Measurements from ENCODE around the gene PCYT2. TPM values are rescaled to one million over a fixed set of nuclear protein-coding genes. Genes with fewer than 3 reads are reported as not detected.
"Not testable (repeated sequence)": the region's sequence is repeated elsewhere in the genome, so short reads cannot be mapped to it uniquely, and the experiment has no call there.

PCYT2 gene
- total RNA-seq, 1 donor from 2014 or later: 29.5 TPM

DNA sequence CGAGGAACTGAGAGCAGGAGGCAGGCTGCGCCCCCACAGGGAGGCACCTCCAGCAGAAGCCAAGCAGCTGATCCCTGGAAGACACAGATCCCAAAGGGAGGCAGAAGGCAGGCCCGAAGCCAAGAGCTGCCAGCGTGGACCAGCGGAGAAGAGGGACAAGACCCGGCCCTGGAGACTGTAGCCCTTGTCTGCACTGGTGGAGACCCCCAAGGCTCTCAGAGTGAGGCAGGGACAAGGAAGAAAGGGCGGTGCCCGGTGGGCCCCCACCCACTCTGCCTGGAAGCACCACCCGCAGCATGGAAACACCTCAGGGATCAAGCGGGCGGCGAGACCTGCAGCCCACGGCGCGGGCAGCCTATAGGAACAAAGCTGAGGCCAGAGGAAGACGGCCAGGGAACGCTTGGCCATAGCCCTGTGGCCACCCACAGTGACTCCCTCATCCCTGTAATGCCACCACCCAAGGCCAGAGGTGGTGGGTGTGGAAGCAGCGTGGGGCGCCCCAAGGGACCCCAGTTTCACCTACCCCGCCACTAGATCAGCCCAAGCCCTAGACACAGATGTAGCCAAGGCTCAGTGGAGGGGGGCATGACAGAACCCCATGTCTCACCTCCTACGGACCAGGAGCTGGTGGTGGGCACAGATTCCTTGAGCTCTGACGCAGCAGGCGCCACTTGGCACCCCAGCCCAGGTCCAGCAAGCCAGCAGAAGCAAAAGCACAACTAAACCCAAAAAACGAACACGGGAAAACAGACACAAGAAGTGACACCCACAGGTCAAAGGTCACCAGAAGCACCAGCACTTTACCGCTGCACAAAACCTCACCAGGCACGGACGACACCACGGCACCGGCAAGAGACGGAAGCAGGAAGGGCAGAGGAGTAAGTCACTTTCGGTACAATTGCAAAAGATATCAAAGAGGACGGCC lies 9.7 kb upstream of the PCYT2 start:
- no peak for ATAC-seq (ENCODE audit: poor library complexity)
- no peak for DNase-seq
- intact Hi-C loops (cut with DNase I): no loop called here

DNA sequence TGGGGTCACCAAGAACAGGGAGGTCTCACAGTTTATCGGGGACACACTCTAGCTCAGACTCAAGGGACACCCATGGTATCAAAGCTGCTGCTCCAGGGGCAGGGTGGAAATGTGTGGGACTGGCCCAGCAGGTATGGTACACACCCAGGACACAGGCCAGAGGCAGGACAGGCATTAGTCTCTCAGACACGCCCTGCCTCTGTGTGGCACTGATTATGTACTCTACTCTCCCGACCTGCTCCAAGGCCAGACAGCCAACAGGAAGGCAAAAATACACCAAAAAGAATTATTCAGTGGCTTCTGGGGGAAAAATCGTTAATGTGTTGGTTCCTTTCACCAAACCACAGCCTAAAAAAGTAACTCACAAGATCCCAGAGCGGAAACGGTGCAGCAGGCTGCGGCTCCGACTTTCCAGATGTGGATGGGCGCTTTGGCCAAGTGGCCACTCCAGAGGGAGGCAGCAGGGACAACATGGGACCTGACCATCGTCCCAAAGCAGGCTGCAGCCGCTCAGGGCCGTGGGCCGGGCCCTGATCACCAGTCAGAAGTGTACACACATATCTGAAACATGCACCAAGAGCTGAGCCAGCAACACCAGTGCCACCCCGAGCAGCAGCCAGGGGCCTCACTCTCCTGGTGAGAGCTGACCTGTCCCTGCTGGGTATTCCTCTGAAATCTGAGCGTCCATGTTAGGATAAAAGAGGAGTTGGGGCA lies 7.8 kb upstream of the PCYT2 start:
- DNase-seq (no peak), ATAC-seq (ENCODE audit: poor library complexity) (no peak)
- intact Hi-C loops (cut with DNase I): no loop called here

DNA sequence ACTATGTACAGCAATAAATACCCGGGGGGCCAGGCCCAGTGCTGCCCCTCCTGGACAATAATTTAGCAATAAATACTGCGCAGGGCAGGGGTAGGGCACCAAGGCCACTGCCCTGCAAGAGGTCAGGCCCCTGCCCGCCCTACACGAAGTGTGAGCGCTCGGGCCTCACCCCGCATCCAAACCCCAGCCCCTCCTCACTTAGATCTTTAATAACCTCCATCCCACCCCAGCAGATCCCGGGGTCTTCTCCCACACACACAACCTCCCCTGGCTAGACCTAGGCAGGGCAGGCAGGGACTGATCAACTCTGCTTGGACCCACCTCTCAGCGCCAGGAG lies 7.1 kb upstream of the PCYT2 start:
- DNase-seq; intact Hi-C loops (cut with DNase I): not testable (repeated sequence)
- ATAC-seq (ENCODE audit: poor library complexity): peak; percentile 9

DNA sequence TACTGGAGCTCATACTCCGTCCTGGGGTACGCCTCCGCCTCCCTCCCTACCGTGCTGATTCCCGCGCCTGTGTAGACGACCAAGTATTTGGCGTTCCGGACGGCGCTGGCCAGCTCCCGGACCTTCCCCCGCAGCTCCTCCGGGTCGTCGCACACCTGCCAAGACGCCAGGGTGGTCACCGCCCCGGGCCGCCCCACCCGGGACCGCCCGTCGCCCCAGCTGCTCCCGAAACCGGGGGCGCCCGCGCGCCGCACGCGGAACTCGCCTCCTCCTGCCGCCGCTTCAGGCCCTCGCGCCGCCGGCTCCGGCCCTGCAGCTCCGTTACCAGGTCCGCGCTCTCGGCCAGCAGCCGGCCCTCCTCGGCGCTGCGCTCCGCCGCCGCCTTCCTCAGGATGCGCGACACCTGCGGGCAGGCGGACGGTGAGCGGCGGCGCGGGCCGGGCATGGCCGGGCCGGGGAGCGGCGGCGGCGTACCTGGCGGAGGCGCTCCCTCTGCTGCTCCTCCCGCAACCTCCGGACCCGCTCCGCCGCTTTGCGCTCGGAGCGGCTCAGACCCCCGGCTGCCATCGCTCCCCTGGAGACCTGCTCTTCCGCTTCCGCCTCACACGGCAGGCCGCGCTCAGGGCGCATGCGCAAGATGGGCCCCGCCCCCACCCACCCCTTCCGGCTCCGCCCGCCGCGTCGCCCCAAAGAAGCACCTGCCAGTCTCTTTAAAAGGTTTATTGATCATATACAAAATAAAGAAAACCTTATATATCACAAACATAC lies 6.5 kb upstream of the PCYT2 start, which contains the start of gene SIRT7:
TSS of gene SIRT7 (minus strand) at position 612 of the 768 bp plus-strand sequence. CDS start at position 567, 45 bp downstream.
- DNase-seq (peak; percentile 86), ATAC-seq (ENCODE audit: poor library complexity) (peak; percentile 87)
- intact Hi-C loops (cut with DNase I): no loop called here

DNA sequence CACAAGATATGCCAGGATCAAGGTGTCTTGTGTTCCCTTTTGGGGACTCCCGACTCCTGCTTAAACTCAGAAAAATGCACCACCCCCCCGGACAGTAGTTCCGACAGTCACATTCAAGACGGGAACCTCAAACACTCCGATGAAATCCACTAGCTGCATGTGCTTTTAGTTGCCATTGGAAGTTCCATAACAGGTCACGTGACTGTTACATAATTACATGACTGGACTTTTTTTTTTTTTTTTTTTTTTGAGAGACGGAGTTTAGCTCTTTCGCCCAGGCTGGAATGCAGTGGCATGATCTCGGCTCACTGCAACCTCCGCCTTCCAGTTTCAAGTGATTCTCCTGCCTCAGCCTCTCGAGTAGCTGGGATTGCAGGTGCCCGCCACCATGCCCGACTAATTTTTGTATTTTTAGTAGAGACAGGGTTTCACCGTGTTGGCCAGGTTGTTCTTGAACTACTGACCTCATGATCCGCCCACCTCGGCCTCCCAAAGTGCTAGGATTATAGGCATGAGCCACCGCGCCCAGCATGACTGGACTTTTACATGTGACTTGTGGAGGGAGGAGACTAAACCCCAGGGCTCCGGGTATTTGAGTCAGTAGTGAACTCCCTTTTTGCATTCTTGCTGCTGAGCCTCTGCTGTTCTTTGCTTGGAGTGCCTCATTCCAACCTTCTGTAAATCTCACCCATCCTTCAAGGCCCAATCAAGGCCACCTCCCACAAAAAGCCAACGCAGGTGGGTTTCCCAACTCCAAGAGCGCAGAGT lies 5.2 kb upstream of the PCYT2 start:
- DNase-seq (no peak), ATAC-seq (ENCODE audit: poor library complexity) (no peak)
- intact Hi-C loops (cut with DNase I): no loop called here

DNA sequence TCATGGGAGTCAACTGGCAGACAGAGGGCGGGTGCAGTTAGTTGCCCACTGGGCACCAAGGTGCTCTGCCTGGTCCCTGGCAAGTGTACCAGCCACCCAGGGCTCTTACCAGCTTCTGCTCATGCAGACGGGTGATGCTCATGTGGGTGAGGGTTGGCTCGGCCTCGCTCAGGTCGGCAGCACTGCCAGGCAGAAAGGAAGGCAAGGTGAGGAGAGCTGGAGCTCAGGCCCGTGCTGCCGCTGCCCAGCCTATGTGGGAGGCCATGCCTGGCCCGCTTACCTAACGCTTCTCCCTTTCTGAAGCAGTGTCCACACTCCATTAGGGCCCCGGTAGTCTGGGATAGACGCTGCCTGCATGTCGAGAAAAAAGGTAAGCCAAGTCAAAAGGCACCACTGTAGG lies 4.1 kb upstream of the PCYT2 start:
- intact Hi-C loops (cut with DNase I): no loop called here
- DNase-seq (no peak), ATAC-seq (ENCODE audit: poor library complexity) (no peak)

DNA sequence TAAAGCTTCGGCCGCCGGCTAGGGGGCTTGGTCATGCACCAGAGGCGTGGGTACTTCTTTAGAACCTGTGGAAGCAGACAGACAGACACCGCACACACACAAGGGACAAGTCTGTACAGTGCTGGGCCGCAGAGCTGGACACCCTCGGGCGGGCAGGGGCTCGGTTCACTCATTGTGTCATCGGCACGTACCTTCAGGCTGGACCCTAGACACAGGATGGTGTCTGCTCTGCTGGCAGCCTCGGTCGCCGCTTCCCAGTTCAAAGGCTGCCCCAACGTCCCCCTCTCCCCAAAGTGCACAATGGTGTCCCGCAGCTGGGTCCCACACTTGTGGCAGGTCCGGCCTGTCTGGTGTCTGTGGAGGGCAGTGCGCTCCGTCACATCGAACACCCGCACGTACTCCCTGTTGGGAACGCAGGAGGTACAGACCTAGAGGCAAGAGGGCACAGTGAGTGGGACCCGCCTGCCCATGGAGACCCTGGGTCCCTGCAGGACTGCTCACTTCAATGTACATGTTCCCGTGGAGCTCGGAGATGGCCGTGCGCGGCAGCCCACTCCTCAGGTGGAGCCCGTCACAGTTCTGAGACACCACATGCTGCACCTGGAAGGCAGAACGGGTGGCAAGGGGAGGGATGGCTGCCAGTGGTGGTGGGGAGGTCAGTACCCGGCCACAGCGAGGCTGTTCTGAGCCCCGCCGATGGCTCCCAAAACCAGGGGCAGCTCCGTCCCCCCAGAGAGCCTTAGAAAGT lies 3.1 kb upstream of the PCYT2 start:
- intact Hi-C loops (cut with DNase I): no loop called here
- DNase-seq: no peak
- no peak for ATAC-seq (ENCODE audit: poor library complexity)

DNA sequence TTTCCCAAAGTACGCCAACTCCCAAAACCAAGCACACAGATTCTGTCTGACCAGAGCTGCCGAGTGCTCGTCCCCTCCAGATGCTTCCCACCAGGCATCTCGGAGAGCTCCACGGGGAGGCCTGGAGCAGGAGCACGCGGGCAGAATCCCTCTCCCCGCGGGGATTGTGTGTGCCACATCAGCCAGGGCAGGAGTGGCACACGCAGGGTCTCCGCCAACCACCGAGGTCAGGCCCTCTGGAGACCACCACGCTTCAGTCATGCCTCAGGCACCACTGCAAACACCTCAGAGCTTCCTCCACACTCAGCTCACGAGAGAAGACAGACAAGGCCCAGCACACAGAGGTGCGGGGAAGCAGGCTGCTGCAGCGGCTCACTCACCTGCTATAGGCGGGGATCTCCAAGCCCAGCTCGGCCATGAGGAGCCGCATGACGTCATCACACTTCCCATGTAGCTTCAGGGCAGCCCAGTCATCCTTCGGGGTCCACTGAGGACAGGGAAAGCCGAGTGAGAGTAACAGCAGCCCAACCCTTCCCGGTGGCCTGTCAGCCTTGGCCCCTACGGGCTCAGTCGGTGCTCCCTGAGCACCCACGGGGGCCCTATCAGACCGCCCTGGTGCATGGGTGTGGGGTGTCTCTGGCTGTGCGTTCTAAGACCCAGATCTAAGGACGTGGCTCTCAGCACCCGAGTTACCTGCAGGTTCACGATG lies 2.3 kb upstream of the PCYT2 start:
- intact Hi-C loops (cut with DNase I): no loop called here
- ATAC-seq (ENCODE audit: poor library complexity) (no peak), DNase-seq (no peak)

DNA sequence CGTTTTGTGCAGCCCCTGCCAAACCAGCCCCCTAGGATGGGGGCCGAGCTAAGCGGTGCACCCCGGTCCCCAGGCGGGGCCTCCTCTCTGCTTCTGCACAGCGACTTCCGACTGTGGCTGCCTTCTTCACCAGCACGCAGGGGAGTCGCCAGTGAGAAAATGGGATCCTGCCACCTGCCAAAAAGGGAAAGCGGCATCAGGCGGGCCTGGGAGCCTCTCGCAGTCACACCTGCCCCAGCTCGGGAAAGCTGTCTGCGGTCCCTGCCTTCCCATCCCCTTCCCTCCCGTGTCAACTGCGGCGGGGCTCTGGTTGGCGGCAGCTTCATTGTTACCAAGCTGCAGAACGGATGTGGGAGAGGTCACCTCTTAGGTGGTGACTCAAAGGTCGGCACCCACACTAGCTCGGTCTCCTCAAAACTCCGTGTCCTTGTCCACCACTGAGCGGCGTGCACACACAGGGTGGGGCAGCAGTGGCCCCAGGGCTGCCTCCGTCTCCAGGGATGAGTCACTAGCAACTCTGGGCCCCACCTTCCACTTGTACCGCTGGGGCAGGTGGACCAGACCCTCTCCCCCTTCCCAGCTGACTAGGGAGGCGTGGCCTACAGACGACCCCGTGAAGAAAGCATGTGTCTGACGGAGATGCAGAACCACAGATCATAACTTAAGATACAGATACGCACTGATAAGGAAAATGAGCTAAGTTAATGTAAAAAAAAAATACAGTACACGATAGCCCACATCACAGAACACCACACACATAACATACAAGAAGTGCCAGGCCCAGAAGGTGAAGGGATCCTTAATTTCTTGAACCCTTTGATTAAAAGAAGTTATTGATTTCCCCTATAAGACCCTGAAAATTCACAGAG lies 1.5 kb upstream of the PCYT2 start:
- intact Hi-C loops (cut with DNase I): no loop called here
- DNase-seq (no peak), ATAC-seq (ENCODE audit: poor library complexity) (no peak)

DNA sequence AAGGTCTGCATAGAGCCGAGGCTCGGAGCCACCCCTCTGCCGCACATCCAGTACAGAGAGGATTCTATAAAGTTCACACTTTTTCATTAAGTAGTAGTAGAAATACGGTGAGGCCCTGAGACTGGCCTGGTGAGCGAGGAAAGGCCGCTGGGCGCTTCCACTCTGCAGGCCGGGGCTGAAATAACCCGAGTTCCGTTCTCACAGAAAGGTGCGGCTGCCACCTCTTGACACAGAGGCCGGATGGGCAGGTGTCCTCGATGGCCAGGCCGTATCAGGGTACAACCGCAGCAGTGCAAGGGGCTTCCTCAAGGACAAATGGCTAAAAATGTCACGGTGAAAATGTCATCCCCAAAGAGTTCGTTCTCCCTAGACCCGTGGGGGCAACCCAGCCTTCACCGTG lies 770 bp upstream of the PCYT2 start:
- DNase-seq (no peak), ATAC-seq (ENCODE audit: poor library complexity) (no peak)
- intact Hi-C loops (cut with DNase I): no loop called here

DNA sequence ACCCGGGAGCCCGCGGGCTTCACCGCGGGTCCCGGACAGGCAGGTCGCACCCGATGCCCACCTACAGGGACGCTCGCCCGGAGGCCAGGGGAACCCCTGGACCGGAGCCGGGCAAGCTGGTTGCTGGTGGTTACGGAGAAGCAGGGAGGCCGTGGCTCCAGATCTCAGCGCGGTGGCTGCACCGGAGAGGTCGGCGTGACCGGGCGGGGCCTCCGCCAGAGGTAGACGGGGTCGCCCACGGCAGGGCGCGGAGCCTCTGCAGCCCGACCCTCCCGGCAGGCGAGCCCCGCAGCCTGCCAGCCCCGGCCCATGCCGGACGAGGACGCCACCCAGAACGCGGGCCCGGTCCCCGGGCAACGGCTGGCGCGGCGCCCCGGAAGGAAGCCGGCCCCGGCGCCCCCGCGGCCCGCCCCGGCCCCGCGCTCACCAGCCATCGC lies 341 bp downstream of the PCYT2 start:
- ATAC-seq (ENCODE audit: poor library complexity) (no peak), DNase-seq (no peak)
- intact Hi-C loops (cut with DNase I): no loop called here

DNA sequence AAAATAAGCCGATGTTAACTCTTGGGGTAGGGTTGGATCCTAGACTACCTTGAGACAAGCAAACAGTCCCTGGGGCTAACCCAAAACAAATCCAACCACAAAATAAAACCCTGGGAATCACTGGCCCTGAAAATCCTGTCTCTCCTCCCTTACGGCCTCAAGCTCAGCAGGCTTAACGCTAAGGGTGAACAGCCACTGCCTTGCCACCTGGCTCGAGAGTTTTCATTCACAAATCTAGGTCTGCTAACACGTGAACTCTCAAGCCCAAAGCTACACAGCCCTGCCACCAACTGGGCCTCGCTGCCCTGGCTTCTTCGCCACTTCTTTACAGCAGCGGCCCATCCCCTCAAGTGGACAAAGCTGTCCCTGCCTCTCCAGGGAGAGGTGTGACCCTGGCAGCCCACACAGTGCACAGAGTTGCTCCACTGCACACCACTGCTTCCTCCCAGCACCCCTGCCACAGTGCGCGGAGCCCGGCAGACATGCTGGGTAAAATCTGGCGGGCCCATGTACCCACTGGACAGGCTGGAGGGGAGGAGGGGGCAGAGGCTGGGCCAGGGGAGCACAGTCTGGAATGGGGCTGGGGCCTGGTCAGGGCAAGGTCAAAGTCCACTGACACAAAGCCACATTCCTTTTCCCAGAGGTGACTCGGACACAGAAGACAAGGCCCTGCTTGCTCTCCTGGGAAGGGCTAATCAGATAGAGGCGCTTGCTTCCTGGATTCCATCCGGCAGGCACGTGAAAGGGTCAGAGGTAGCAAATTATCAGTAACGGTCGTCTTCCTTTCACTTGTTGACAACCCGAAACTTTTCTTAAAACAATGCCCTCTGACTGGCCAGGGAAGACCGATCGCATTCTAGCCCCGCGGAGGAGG lies 996 bp downstream of the PCYT2 start:
- ATAC-seq (ENCODE audit: poor library complexity) (no peak), DNase-seq (no peak)
- intact Hi-C loops (cut with DNase I): no loop called here

DNA sequence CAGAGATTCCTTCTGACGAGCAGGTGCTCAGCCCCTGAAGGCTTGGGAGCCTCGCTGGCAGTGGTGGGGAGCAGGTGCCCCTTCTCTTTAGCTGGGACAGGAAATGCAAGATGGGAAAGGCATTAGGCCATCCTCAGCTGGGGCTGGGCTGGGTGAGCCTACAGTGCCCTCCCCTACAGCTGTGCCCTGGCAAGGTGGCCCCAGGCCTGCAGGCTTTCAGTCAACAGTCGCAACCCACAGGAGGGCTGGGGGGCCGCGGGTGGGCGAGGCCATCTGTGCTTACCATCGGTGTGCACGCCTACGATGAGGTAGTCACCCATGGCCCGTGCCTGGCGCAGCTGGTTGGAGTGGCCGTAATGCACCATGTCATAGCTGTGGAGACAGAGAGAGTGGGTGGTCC lies 2.0 kb downstream of the PCYT2 start:
- intact Hi-C loops (cut with DNase I): no loop called here
- DNase-seq (no peak), ATAC-seq (ENCODE audit: poor library complexity) (no peak)

DNA sequence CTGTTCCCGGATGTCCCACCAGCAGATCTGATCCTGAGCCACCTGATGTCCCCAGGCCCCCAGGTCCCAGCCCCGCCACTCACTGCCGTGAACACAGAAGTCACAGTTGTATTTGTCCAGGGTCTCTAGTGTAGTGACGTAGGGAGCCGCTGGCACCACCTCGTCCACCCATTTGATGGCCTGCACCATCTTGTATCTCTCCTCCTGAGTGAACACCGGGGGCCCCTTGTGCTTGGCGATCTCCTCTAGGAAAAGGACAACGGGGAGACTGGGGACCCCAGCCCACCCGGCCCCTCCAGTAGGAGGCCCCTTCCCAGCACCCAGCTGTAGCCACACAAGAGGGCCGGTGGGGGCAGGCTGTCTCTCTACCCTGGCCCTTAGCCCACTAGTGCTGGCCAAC lies 2.4 kb downstream of the PCYT2 start:
- intact Hi-C loops (cut with DNase I): no loop called here
- DNase-seq: no peak
- ATAC-seq (ENCODE audit: poor library complexity): no peak

DNA sequence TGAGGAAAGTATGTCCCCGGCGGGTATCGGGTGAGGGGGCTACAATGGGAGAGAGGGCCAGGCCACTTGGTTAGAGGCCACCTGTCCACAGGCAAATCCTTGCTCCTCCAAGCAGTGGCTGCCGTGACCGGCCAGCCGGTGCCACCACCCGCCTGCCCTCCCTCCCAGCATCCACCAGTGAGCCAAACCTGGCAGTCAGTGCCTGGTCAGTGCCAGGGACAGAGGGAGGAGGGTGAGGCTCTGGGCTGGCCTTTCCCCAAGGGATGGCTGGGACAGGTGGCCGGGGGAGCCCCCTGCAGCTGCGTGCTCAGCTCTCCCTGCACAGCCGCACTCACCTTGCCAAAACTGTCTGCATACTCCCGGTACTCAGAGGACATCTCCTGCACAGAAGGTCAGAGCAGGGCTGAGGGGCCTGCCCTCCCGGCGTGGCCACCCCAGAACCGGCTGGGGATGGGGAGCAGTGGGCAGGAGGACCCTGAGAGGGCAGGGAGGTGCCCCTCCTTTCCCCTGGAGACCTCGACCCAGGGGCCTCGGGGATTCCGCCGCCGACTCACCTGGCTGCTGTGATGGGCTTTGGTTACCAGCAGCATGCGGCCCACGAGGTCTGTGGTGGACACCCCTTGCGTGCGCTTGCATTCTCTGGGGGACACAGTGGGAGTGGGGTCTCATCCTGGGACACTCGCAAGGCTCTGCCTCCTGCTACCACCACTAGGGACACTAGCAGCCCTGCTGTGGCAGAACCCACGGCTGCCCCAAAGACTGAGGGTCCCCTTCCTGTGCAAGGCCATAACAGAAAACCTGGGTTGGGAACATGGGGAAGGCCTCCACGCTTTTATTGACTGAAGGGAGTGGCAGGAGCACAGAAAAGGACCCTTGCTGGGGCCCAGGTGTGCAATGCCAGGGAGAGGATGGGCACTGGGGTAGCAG lies 3.7 kb downstream of the PCYT2 start:
- ATAC-seq (ENCODE audit: poor library complexity) (no peak), DNase-seq (no peak)
- intact Hi-C loops (cut with DNase I): no loop called here

Measured in Right ventricle myocardium superior (tissue), 1 donor.